ENCODE data around the gene AGBL3. TPM values are rescaled to one million over a fixed set of nuclear protein-coding genes. Genes with fewer than 3 reads are reported as not detected.

Gene AGBL3
- total and polyA plus RNA-seq, 9 of the 15 experiments (the other 6 are each of a cell fraction or from before 2014, with no cell fraction given): 0.54 to 2.9 (median 1.7) TPM

GRCh38 chr7:135156290-135156689 is 170.0 kb downstream of the AGBL3 start (continued):
- no peak for TF ChIP-seq ZHX1 (conservative IDR thresholded peaks at IDR 0.05; ENCODE audit: low read length)
- no peak for TF ChIP-seq XRCC4 (IDR thresholded peaks at IDR 0.05; ENCODE audit: extremely low read depth, insufficient read depth, insufficient read length)
- no peak for TF ChIP-seq NR3C1 (CRISPR knock-in tag; IDR thresholded peaks at IDR 0.05)
- TF ChIP-seq NCOA1 (IDR thresholded peaks at IDR 0.05; ENCODE audit: low read depth): no peak
- no peak for TF ChIP-seq TRIM25 (IDR thresholded peaks at IDR 0.05; ENCODE audit: borderline replicate concordance)
- TF ChIP-seq HNRNPL (IDR thresholded peaks at IDR 0.05; ENCODE audit: low read depth, low read length): no peak
- TF ChIP-seq RBM15 (IDR thresholded peaks at IDR 0.05; ENCODE audit: insufficient read depth, low read length): no peak
- TF ChIP-seq HNRNPK (IDR thresholded peaks at IDR 0.05; ENCODE audit: low read depth, low read length, poor library complexity, severe bottlenecking): no peak
- TF ChIP-seq CREM (IDR thresholded peaks at IDR 0.05; ENCODE audit: low read depth): no peak
- TF ChIP-seq ARID2 (IDR thresholded peaks at IDR 0.05): no peak
- TF ChIP-seq CEBPG (CRISPR knock-in tag; IDR thresholded peaks at IDR 0.05): no peak
- TF ChIP-seq CEBPG (tag; conservative IDR thresholded peaks at IDR 0.05 in 1 of 2, IDR thresholded peaks at IDR 0.05 in 1 of 2): no peak
- TF ChIP-seq ZNF408 (CRISPR knock-in tag; IDR thresholded peaks at IDR 0.05; ENCODE audit: low read depth): no peak
- no peak for TF ChIP-seq ZNF766 (CRISPR knock-in tag; conservative IDR thresholded peaks at IDR 0.05)
- TF ChIP-seq ZNF699 (CRISPR knock-in tag; IDR thresholded peaks at IDR 0.05; ENCODE audit: insufficient replicate concordance): no peak
- TF ChIP-seq ZEB2 (IDR thresholded peaks at IDR 0.05): peak; percentile 63
- TF ChIP-seq, protein P1, sequence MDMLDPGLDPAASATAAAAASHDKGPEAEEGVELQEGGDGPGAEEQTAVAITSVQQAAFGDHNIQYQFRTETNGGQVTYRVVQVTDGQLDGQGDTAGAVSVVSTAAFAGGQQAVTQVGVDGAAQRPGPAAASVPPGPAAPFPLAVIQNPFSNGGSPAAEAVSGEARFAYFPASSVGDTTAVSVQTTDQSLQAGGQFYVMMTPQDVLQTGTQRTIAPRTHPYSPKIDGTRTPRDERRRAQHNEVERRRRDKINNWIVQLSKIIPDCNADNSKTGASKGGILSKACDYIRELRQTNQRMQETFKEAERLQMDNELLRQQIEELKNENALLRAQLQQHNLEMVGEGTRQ (CRISPR knock-in tag; IDR thresholded peaks at IDR 0.05): no peak
- TF ChIP-seq, protein P2, sequence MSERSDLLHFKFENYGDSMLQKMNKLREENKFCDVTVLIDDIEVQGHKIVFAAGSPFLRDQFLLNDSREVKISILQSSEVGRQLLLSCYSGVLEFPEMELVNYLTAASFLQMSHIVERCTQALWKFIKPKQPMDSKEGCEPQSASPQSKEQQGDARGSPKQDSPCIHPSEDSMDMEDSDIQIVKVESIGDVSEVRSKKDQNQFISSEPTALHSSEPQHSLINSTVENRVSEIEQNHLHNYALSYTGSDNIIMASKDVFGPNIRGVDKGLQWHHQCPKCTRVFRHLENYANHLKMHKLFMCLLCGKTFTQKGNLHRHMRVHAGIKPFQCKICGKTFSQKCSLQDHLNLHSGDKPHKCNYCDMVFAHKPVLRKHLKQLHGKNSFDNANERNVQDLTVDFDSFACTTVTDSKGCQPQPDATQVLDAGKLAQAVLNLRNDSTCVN (CRISPR knock-in tag; IDR thresholded peaks at IDR 0.05): no peak
- TF ChIP-seq MCM3 (IDR thresholded peaks at IDR 0.05): no peak
- no peak for TF ChIP-seq HMBOX1 (IDR thresholded peaks at IDR 0.05)
- no peak for TF ChIP-seq ZNF695 (CRISPR knock-in tag; IDR thresholded peaks at IDR 0.05)
- no peak for TF ChIP-seq BRD4 (IDR thresholded peaks at IDR 0.05)
- peak; percentile 43; the same call in 1 of the 2 replicates for TF ChIP-seq LEF1 (IDR thresholded peaks at IDR 0.05)
- no peak for TF ChIP-seq GABPA (tag; conservative IDR thresholded peaks at IDR 0.05; ENCODE audit: low read depth)
